Upper lobe of right lung (tissue), 1 donor: ENCODE data around the gene RRP8. TPM values are rescaled to one million over a fixed set of nuclear protein-coding genes. Genes with fewer than 3 reads are reported as not detected.
A peak's percentile ranks its signal among the peaks of the same experiment; 100 is the strongest.

Source experiments
- ATAC-seq: fragments of 200-7000 bp; cut with Tn5 transposase; one replicate; pipeline ENCODE4 v1.9.1; 2020; ENCODE audit warnings: mild to moderate bottlenecking, moderate library complexity
- DNase-seq: peaks from one replicate; pipeline ENCODE4 v3.0.0-alpha.2; 2020
- H3K27ac ChIP-seq: fragments of 200-600 bp; one replicate; pipeline ENCODE4 v1.8.0; 2022
- H3K27me3 ChIP-seq: fragments of 200-600 bp; one replicate; pipeline ENCODE4 v1.8.0; 2022; ENCODE audit warnings: mild to moderate bottlenecking
- H3K36me3 ChIP-seq: fragments of 200-600 bp; one replicate; pipeline ENCODE4 v1.8.0; 2022
- H3K4me1 ChIP-seq: fragments of 200-600 bp; one replicate; pipeline ENCODE4 v1.8.0; 2022
- H3K4me3 ChIP-seq: fragments of 200-600 bp; one replicate; pipeline ENCODE4 v1.8.0; 2022; ENCODE audit warnings: mild to moderate bottlenecking
- H3K9me3 ChIP-seq: fragments of 200-600 bp; one replicate; pipeline ENCODE4 v1.8.0; 2022
- CTCF ChIP-seq: fragments of 200-600 bp; IDR thresholded peaks from one replicate; pipeline ENCODE4 v1.8.0; 2022; ENCODE audit warnings: antibody characterized with exemption
- intact Hi-C: fragments of 100-400 bp; cut with DNase I; formaldehyde crosslinking; loops from one replicate; pipeline ENCODE4 v1.11.0; 2022
- total RNA-seq: library from RNA; stranded (reverse); fragmentation: NEBNext Ultra II Directional; extraction: Animal tissue kit (Norgen Biotek cat#: 25700); gene quantifications from one replicate; pipeline ENCODE4 v1.2.1, GENCODE V29; 2021
- donor health status: DM: no; HTN: yes; CAD: no; lungs with severe emphysema.

The RRP8 gene
- total RNA-seq, 1 donor from 2014 or later, result 17.9 TPM

GRCh38 chr11:6548641-6549040, 54.8 kb downstream of the RRP8 start:
- Histone ChIP-seq H3K27me3 (no peaks in the 10 kb centered on the region), H3K27ac (no peak overlapping the region), H3K9me3 (no peaks in the 10 kb centered on the region), H3K36me3 (no peaks in the 10 kb centered on the region), H3K4me1 (no peaks in the 10 kb centered on the region), H3K4me3 (no peak overlapping the region)
- ATAC-seq (no peak), DNase-seq (no peak)
- TF ChIP-seq CTCF, result no peak
- intact Hi-C loops, result loop anchor here (10.0 kb wide), 1 partner anchor 156 kb away; no protein-coding TSS in a partner anchor

GRCh38 chr11:6548121-6548520, 55.3 kb downstream of the RRP8 start:
- ATAC-seq, result no peak

GRCh38 chr11:6547177-6547576, 56.2 kb downstream of the RRP8 start:
- TF ChIP-seq CTCF, result no peak
- ATAC-seq, result no peak

More at GRCh38 chr11:6548121-6548520, 55.3 kb downstream of the RRP8 start:
- Histone ChIP-seq H3K9me3 (no peaks in the 10 kb centered on the region), H3K27ac (no peak overlapping the region), H3K4me1 (no peaks in the 10 kb centered on the region), H3K36me3 (no peaks in the 10 kb centered on the region), H3K4me3 (no peak overlapping the region), H3K27me3 (no peaks in the 10 kb centered on the region)
- intact Hi-C loops, result loop anchor here (10.0 kb wide), 1 partner anchor 157 kb away; no protein-coding TSS in a partner anchor
- no peak for DNase-seq
- no peak for TF ChIP-seq CTCF

GRCh38 chr11:6546735-6547134, 56.7 kb downstream of the RRP8 start:
- no peaks in the 10 kb centered on the region for H3K27me3 ChIP-seq
- intact Hi-C loops, result loop anchor here (10.0 kb wide), 1 partner anchor 158 kb away; no protein-coding TSS in a partner anchor
- no peaks in the 10 kb centered on the region for H3K4me1 ChIP-seq
- DNase-seq, result no peak
- no peaks in the 10 kb centered on the region for H3K9me3 ChIP-seq
- ATAC-seq, result no peak
- H3K36me3 ChIP-seq, result no peaks in the 10 kb centered on the region
- no peak overlapping the region for H3K4me3 ChIP-seq
- no peak overlapping the region for H3K27ac ChIP-seq
- no peak for TF ChIP-seq CTCF

More at GRCh38 chr11:6547177-6547576, 56.2 kb downstream of the RRP8 start:
- no peak for DNase-seq
- Histone ChIP-seq H3K27me3 (no peaks in the 10 kb centered on the region), H3K27ac (no peak overlapping the region), H3K4me3 (no peak overlapping the region), H3K36me3 (no peaks in the 10 kb centered on the region), H3K4me1 (no peaks in the 10 kb centered on the region), H3K9me3 (no peaks in the 10 kb centered on the region)
- intact Hi-C loops, result loop anchor here (10.0 kb wide), 1 partner anchor 158 kb away; no protein-coding TSS in a partner anchor

GRCh38 chr11:6545917-6546605, 57.4 kb downstream of the RRP8 start:
- no peaks in the 10 kb centered on the region for H3K4me1 ChIP-seq
- peak; percentile 18 for ATAC-seq
- DNase-seq, result peak; percentile 53
- intact Hi-C loops, result loop anchor here (10.0 kb wide), 1 partner anchor 159 kb away; no protein-coding TSS in a partner anchor
- no peak for TF ChIP-seq CTCF
- H3K27me3 ChIP-seq, result no peaks in the 10 kb centered on the region
- no peaks in the 10 kb centered on the region for H3K36me3 ChIP-seq
- H3K9me3 ChIP-seq, result no peaks in the 10 kb centered on the region
- H3K27ac ChIP-seq, result no peak overlapping the region
- no peak overlapping the region for H3K4me3 ChIP-seq

Other genes with a start within 250 kb of the RRP8 start
- gene SMPD1, start 213.1 kb downstream of the RRP8 start, total RNA-seq, result 51.9 TPM
- 40.9 TPM for gene APBB1, start 184.5 kb downstream of the RRP8 start, total RNA-seq
- gene HPX, start 162.6 kb downstream of the RRP8 start, total RNA-seq, result 1.4 TPM
- gene TRIM3, start 129.7 kb downstream of the RRP8 start, total RNA-seq, result 22.0 TPM
- 36.4 TPM for gene ARFIP2, start 122.3 kb downstream of the RRP8 start, total RNA-seq
- gene TIMM10B, start 122.1 kb downstream of the RRP8 start, total RNA-seq, result 45.0 TPM
- gene DNHD1, start 106.3 kb downstream of the RRP8 start, total RNA-seq, result 14.5 TPM
- 148 TPM for gene ILK, start 158 bp upstream of the RRP8 start, total RNA-seq
- 87.8 TPM for gene TAF10, start 8.6 kb upstream of the RRP8 start, total RNA-seq
- gene TPP1, start 15.8 kb upstream of the RRP8 start, total RNA-seq, result 207 TPM
- gene DCHS1, start 52.2 kb upstream of the RRP8 start, total RNA-seq, result 28.0 TPM
- 35.1 TPM for gene MRPL17, start 79.7 kb upstream of the RRP8 start, total RNA-seq
- 0.14 TPM for gene OR2AG2, start 168.4 kb upstream of the RRP8 start, total RNA-seq
- not detected for gene OR2AG1, start 179.4 kb upstream of the RRP8 start, total RNA-seq
- gene OR6A2, start 196.1 kb upstream of the RRP8 start, total RNA-seq, result not detected
- gene OR10A5, start 242.1 kb upstream of the RRP8 start, total RNA-seq, result not detected